A549 (cell line): ENCODE measurements around the gene C19orf73.

Source experiments
- CTCF ChIP-seq: fragments of >200 bp; sonication (Bioruptor Twin); formaldehyde crosslinking; IDR thresholded peaks from 3 replicates; pipeline ENCODE4 v1.5.1; 2016
- EP300 ChIP-seq, 2 experiments: fragments of >200 bp; sonication (Bioruptor Twin); formaldehyde crosslinking; IDR thresholded peaks; 2 replicates in 1 of 2; 3 replicates in 1 of 2; pipeline ENCODE4 v1.6.1; 2016 to 2017
- JUN ChIP-seq, 2 experiments: fragments of >200 bp; sonication (Bioruptor Twin); formaldehyde crosslinking; IDR thresholded peaks; 2 replicates in 1 of 2; 3 replicates in 1 of 2; pipeline ENCODE4 v1.6.1; 2016 to 2017
- USF2 ChIP-seq: fragments of 450-650 bp; IDR thresholded peaks from 2 replicates; pipeline ENCODE4 v1.6.1; 2014; ENCODE audit warnings: antibody characterized with exemption
- ZC3H11A ChIP-seq: fragments of 450-650 bp; IDR thresholded peaks from 2 replicates; pipeline ENCODE4 v1.6.1; 2014; ENCODE audit warnings: antibody characterized with exemption, mild to moderate bottlenecking

GRCh38 chr19:49142866-49143335, 24.0 kb upstream of the C19orf73 start:
- no peak for TF ChIP-seq JUN (IDR thresholded peaks at IDR 0.05)
- no peak for TF ChIP-seq USF2
- no peak for TF ChIP-seq CTCF
- TF ChIP-seq EP300 (IDR thresholded peaks at IDR 0.05), result no peak
- no peak for TF ChIP-seq ZC3H11A
